ENCODE measurements around the gene SHROOM2.

GRCh38 chrX:9921407-9921806 lies 135.2 kb downstream of the SHROOM2 start:
- TF ChIP-seq HDGF (IDR thresholded peaks at IDR 0.05; ENCODE audit: borderline replicate concordance) (no peak), BHLHE40 (IDR thresholded peaks at IDR 0.05; ENCODE audit: borderline replicate concordance) (no peak), FOXA1 (IDR thresholded peaks at IDR 0.05) (no peak), CTBP1 (IDR thresholded peaks at IDR 0.05; ENCODE audit: borderline replicate concordance) (no peak), SUZ12 (IDR thresholded peaks at IDR 0.05) (no peak), SP1 (IDR thresholded peaks at IDR 0.05) (no peak), ARNT (IDR thresholded peaks at IDR 0.05) (no peak), LEF1 (IDR thresholded peaks at IDR 0.05; ENCODE audit: borderline replicate concordance) (no peak), FOXM1 (IDR thresholded peaks at IDR 0.05; ENCODE audit: borderline replicate concordance) (no peak), PKNOX1 (IDR thresholded peaks at IDR 0.05) (no peak), ZNF384 (IDR thresholded peaks at IDR 0.05) (no peak)
